Common myeloid progenitor, CD34-positive (primary cell): ENCODE results near the gene CAPZA2.

Experiments used
- CTCF ChIA-PET: fragments of 350-600 bp; sonication (Branson Sonifier 250); formaldehyde crosslinking; loops from one replicate; lab custom pipeline; 2021; ENCODE audit warnings: antibody characterized with exemption; lab: Charles Lee
- POLR2A ChIA-PET: fragments of 350-600 bp; sonication (Branson Sonifier 250); formaldehyde crosslinking; loops from one replicate; lab custom pipeline; 2021; ENCODE audit warnings: antibody characterized with exemption; lab: Charles Lee
- DNase-seq, 3 donors: peaks; one replicate each; pipeline versions ENCODE4 v3.0.0 to v3.0.0-alpha.2; 2013
- H3K27ac ChIP-seq, 2 experiments: 1 replicate in 1 of 2; 2 replicates in 1 of 2; pipeline ENCODE4 v1.7.0; 2013; ENCODE audit warnings: inconsistent platforms in 2 of 2, low read length in 2 of 2, mild to moderate bottlenecking in 2 of 2, low read depth in 1 of 2, moderate library complexity in 1 of 2; ENCODE audit not compliant: severe bottlenecking in 2 of 2, insufficient read depth in 1 of 2, poor library complexity in 1 of 2
- H3K27me3 ChIP-seq, 5 experiments: replicated peaks in 2 of 5; 1 replicate in 3 of 5; 2 replicates in 2 of 5; pipeline versions ENCODE4 v1.6.1 to v1.7.0; 2013; ENCODE audit warnings: low read length in 4 of 5, mild to moderate bottlenecking in 2 of 5, moderate library complexity in 2 of 5, inconsistent platforms in 1 of 5; ENCODE audit not compliant: insufficient read depth in 5 of 5, control insufficient read depth in 4 of 5
- H3K36me3 ChIP-seq, 4 experiments: 1 replicate in 2 of 4; 2 replicates in 2 of 4; pipeline versions ENCODE4 v1.6.1 to v1.7.0; 2013; ENCODE audit warnings: low read length in 3 of 4, control low read depth in 1 of 4, mild to moderate bottlenecking in 1 of 4; ENCODE audit not compliant: control insufficient read depth in 4 of 4, insufficient read depth in 4 of 4
- H3K4me1 ChIP-seq, 4 experiments: 1 replicate in 3 of 4; 2 replicates in 1 of 4; pipeline versions ENCODE4 v1.6.1 to v1.7.1; 2013; ENCODE audit warnings: low read length in 3 of 4, mild to moderate bottlenecking in 3 of 4, control low read depth in 1 of 4, inconsistent platforms in 1 of 4, moderate library complexity in 1 of 4; ENCODE audit not compliant: control insufficient read depth in 4 of 4, insufficient read depth in 4 of 4; ENCODE audit errors: control extremely low read depth in 1 of 4
- H3K4me3 ChIP-seq, 7 experiments: 1 replicate in 4 of 7; 2 replicates in 3 of 7; pipeline versions ENCODE4 v1.5.1 to v1.7.0; 2013; ENCODE audit warnings: mild to moderate bottlenecking in 7 of 7, low read length in 6 of 7, moderate library complexity in 6 of 7, inconsistent platforms in 2 of 7, low read depth in 2 of 7, control low read depth in 1 of 7; ENCODE audit not compliant: insufficient read depth in 4 of 7, control insufficient read depth in 1 of 7; ENCODE audit errors: extremely low read depth in 1 of 7
- H3K9me3 ChIP-seq, 5 experiments: 1 replicate in 4 of 5; 2 replicates in 1 of 5; pipeline versions ENCODE4 v1.6.1 to v1.7.1; 2013; ENCODE audit warnings: low read length in 4 of 5, mild to moderate bottlenecking in 2 of 5, inconsistent platforms in 1 of 5, low read depth in 1 of 5, moderate library complexity in 1 of 5; ENCODE audit not compliant: control insufficient read depth in 4 of 5, insufficient read depth in 2 of 5; ENCODE audit errors: control extremely low read depth in 1 of 5
- WGBS: methylation state at CpG from one replicate; pipeline ENCODE4 v1.1.5; 2013; ENCODE audit not compliant: insufficient coverage; 5-methylcytosine and 5-hydroxymethylcytosine counted together

The CAPZA2 gene

GRCh38 chr7:116950889-116951351 is 88.5 kb downstream of the CAPZA2 start:
- WGBS, result 50% methylated on average over 3 of the region's 5 CpGs
- H3K27me3 ChIP-seq, result no peaks in the 10 kb centered on the region
- peaks cover 2 to 46% (median 34%) of the 10 kb centered on the region in 4 experiments for H3K4me1 ChIP-seq
- ChIA-PET POLR2A (no interaction called here), CTCF (interaction anchor here (1.0 kb wide), 1 partner anchor 360 kb away, joined by 3 read pairs; no protein-coding TSS in a partner anchor)
- H3K9me3 ChIP-seq, result no peaks in the 10 kb centered on the region
- H3K36me3 ChIP-seq, result no peaks in the 10 kb centered on the region
- peak overlapping the region in 1 of 2 experiments; percentile 54 for H3K27ac ChIP-seq
- DNase-seq, result peak in 2 of 3 donors; percentile 82 to 89
- no peak overlapping the region for H3K4me3 ChIP-seq

DNA sequence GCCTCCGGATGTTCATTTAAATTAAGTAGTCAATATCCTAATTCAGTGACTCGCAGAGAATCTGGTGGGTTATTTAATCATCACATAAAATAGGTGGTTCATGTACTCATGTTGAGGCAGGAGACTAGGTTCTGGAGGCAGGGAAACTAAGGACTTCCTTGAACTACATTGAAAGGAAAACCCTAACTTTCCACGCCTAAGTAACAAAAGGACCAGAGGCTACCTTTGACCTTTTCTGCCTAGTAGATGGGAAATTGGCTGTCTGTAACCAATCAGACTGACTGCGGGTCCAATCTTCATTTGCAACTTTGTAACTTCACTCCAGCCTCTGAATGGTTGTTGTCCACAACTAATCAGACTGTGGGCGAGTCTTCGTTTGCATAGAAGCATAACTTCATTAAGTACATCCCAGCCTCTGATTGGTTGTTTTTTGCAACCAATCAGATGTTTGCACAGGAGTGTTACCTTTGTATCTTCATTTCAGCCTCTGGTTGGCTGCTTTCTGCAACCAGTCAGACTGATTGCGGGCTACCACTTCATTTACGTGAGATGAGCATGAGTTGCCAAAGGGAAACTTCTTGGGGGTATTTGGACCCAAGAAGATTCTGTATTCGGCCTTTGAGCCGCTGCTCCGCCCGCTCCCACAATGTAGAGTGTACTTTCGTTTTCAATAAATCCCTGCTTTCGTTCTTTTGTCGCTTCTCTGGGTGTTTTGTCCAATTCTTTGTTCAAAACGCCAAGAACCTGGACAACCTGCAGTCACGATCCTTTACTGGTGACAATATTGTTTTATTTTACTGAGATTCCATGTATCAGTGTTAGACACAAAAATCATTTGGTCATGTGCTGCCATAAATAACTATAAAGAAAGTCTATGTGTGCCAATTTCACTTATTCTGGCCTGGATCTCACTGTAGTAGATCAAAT is 89.2 kb downstream of the CAPZA2 start:
- peak in 1 of 3 donors; percentile 4 for DNase-seq
- peaks cover 2 to 53% (median 41%) of the 10 kb centered on the region in 4 experiments for H3K4me1 ChIP-seq
- no peaks in the 10 kb centered on the region for H3K27me3 ChIP-seq
- ChIA-PET POLR2A (no interaction called here), CTCF (interaction anchor here (1.0 kb wide), 1 partner anchor 360 kb away, joined by 3 read pairs; no protein-coding TSS in a partner anchor)
- WGBS, result 96% methylated on average over 13 of the region's 17 CpGs
- H3K4me3 ChIP-seq, result no peak overlapping the region
- H3K27ac ChIP-seq, result peak overlapping the region in 1 of 2 experiments; percentile 94
- no peaks in the 10 kb centered on the region for H3K36me3 ChIP-seq
- H3K9me3 ChIP-seq, result no peaks in the 10 kb centered on the region

DNA sequence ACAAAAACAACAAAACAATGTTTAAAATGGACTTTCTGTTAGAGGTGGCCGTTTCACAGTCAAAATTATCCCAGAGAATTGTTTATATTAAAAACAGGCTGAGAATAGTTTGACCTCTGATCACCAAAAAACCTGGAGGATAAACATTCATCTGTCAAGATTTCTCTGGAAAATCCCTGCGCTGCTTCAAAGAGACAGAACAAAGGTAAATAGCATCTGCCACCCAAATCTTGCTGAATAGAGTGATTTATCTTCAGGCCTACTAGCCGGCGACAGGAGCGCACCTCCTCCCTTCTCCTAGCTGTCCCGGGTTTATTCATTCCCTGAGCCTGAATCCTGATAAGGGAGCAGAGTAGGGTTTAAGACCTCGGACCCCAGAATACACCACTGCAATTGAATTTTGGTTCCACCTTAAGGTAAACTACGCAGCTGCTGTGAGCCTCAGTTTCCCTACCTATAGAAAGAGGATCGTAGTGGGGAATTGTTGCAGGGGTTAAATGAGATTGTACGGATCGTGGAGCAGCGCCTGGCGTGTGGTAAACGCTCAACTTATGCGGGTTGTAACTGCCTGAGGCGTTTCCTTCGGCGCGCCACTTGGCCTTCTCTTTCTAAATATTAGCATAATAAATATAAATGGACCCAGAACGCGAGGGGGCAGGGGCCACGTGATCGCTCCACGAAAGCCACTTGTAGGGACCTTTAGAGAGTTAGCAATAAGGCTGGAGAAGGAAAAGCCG is 90.4 kb downstream of the CAPZA2 start:
- Histone ChIP-seq H3K4me3 (peak overlapping the region; percentile 72 to 94 (median 84)), H3K36me3 (no peaks in the 10 kb centered on the region), H3K27me3 (no peaks in the 10 kb centered on the region), H3K9me3 (no peaks in the 10 kb centered on the region), H3K27ac (peak overlapping the region; percentile 65 to 94), H3K4me1 (peaks cover 2 to 57% (median 41%) of the 10 kb centered on the region in 4 experiments)
- POLR2A ChIA-PET, result interaction anchor here (1.0 kb wide), 1 partner anchor 33 kb away, joined by 3 read pairs; no protein-coding TSS in a partner anchor
- WGBS, result 20% methylated on average over 10 of the region's 25 CpGs
- peak; percentile 49 to 83 (median 78) for DNase-seq
- CTCF ChIA-PET, result interaction anchor here (1.0 kb wide), 1 partner anchor 20 kb away, joined by 5 read pairs; no protein-coding TSS in a partner anchor

DNA sequence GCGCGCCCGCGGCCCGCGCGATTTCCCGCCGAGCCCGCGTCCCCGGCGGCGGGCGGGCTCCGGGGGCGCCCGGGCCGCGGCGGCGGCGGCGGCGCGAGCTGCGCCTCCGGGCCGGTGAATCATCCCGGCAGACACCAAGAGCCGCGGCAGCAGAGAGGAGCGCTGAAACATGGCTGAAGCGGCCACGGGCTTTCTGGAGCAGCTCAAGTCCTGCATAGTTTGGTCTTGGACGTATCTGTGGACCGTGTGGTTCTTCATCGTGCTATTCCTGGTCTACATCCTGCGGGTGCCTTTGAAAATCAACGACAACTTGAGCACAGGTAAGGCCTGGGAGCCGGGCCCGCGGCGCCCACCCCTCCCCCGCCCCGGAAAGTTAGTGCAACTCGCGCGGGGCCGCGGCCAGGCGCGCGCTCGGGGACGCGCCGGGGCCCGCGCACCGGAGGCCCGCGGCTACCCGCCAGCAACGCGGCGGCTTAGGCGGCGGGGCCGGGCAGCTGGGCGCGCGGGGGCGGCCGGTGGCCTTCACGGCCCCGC is 91.1 kb downstream of the CAPZA2 start, which contains the start of gene ST7:
Gene ST7 (plus strand): TSS at position 130 of the 534 bp plus-strand sequence. CDS start 40 bp downstream, at position 170.
- H3K9me3 ChIP-seq, result no peaks in the 10 kb centered on the region
- peak within 1 kb of the TSS; percentile 72 to 94 (median 84) for H3K4me3 ChIP-seq
- peak within 1 kb of the TSS; percentile 88 to 94 for H3K27ac ChIP-seq
- H3K4me1 ChIP-seq, result peaks cover 2 to 57% (median 41%) of the 10 kb centered on the region in 4 experiments
- no peaks in the 10 kb centered on the region for H3K36me3 ChIP-seq
- ChIA-PET POLR2A (interaction anchor here (1.0 kb wide), 1 partner anchor 34 kb away, joined by 3 read pairs; no protein-coding TSS in a partner anchor), CTCF (interaction anchor here (1.0 to 1.5 kb wide), 4 partner anchors 14 to 56 kb away, joined by 3 to 5 read pairs (median 3); no protein-coding TSS in a partner anchor)
- no peaks in the 10 kb centered on the region for H3K27me3 ChIP-seq
- peak; percentile 67 to 82 (median 76) for DNase-seq
- WGBS, result 0% methylated on average over 74 of the region's 77 CpGs

GRCh38 chr7:116953906-116954838 is 91.8 kb downstream of the CAPZA2 start:
- ChIA-PET CTCF (interaction anchor here (1.0 to 1.5 kb wide), 4 partner anchors 14 to 157 kb away, joined by 3 read pairs; no protein-coding TSS in a partner anchor), POLR2A (interaction anchor here (1.0 kb wide), 1 partner anchor 35 kb away, joined by 3 read pairs; no protein-coding TSS in a partner anchor)
- H3K4me3 ChIP-seq, result peak overlapping the region; percentile 72 to 94 (median 84)
- no peaks in the 10 kb centered on the region for H3K9me3 ChIP-seq
- H3K36me3 ChIP-seq, result no peaks in the 10 kb centered on the region
- peak; percentile 71 to 80 (median 77) for DNase-seq
- peaks cover under 1 to 53% (median 39%) of the 10 kb centered on the region in 4 experiments for H3K4me1 ChIP-seq
- H3K27ac ChIP-seq, result peak overlapping the region; percentile 88 to 94
- WGBS, result under 1% methylated on average over 36 of the region's 63 CpGs
- no peaks in the 10 kb centered on the region for H3K27me3 ChIP-seq
